GM12878 (cell line): ENCODE results near the gene ANKRD42. TPM values are rescaled to one million over a fixed set of nuclear protein-coding genes. Genes with fewer than 3 reads are reported as not detected.

ENCODE experiments used
- BRCA1 ChIP-seq: IDR thresholded peaks from 2 replicates; pipeline ENCODE4 v1.6.1; 2011; ENCODE audit warnings: low read depth, low read length, improper control_type of control experiment
- CHD1 ChIP-seq: IDR thresholded peaks from 2 replicates; pipeline ENCODE4 v1.6.1; 2012; ENCODE audit warnings: low read depth, low read length, improper control_type of control experiment
- DPF2 ChIP-seq: fragments of 450-650 bp; IDR thresholded peaks from 2 replicates; pipeline ENCODE4 v1.6.1; 2017; ENCODE audit warnings: mild to moderate bottlenecking
- EP300 ChIP-seq, 2 experiments: fragments of 150-350 bp in 1 of 2; IDR thresholded peaks; 2 replicates each; pipeline ENCODE4 v1.6.1; 2011 to 2012; ENCODE audit warnings: low read depth in 2 of 2, low read length in 2 of 2, borderline replicate concordance in 1 of 2, improper control_type of control experiment in 1 of 2, inconsistent platforms in 1 of 2; ENCODE audit not compliant: control insufficient read depth in 1 of 2
- FOS ChIP-seq: IDR thresholded peaks from 3 replicates; pipeline ENCODE4 v1.6.1; 2011; ENCODE audit warnings: borderline replicate concordance; ENCODE audit not compliant: insufficient read length; ENCODE audit errors: extremely low read depth
- IRF4 ChIP-seq: IDR thresholded peaks from 2 replicates; pipeline ENCODE4 v1.6.1; 2011; ENCODE audit warnings: low read depth, low read length
- MYB ChIP-seq: fragments of 150-350 bp; IDR thresholded peaks from 2 replicates; pipeline ENCODE4 v1.6.1; 2014; ENCODE audit warnings: mild to moderate bottlenecking, low read depth, low read length, borderline replicate concordance
- NBN ChIP-seq: fragments of 450-650 bp; IDR thresholded peaks from 2 replicates; pipeline ENCODE4 v1.6.1; 2016
- PAX8 ChIP-seq: fragments of 450-650 bp; IDR thresholded peaks from 2 replicates; pipeline ENCODE4 v1.6.1; 2017; ENCODE audit warnings: mild to moderate bottlenecking, moderate library complexity
- SIX5 ChIP-seq: IDR thresholded peaks from 2 replicates; pipeline ENCODE4 v1.6.1; 2011; ENCODE audit warnings: mild to moderate bottlenecking, low read depth, low read length, moderate library complexity; ENCODE audit not compliant: severe bottlenecking
- SREBF1 ChIP-seq: IDR thresholded peaks from 2 replicates; pipeline ENCODE4 v1.6.1; 2012; ENCODE audit warnings: mild to moderate bottlenecking, low read length
- STAT1 ChIP-seq: fragments of 450-650 bp; conservative IDR thresholded peaks from 2 replicates; pipeline ENCODE4 v1.6.1; 2014; ENCODE audit warnings: antibody characterized with exemption, mild to moderate bottlenecking
- SUPT20H ChIP-seq: IDR thresholded peaks from 2 replicates; pipeline ENCODE4 v1.6.1; 2011; ENCODE audit warnings: low read depth, mild to moderate bottlenecking, low read length, moderate library complexity, borderline replicate concordance; ENCODE audit not compliant: control insufficient read depth
- TARDBP ChIP-seq: IDR thresholded peaks from 2 replicates; pipeline ENCODE4 v1.6.1; 2016; ENCODE audit warnings: borderline replicate concordance
- TCF3 ChIP-seq: IDR thresholded peaks from 2 replicates; pipeline ENCODE4 v1.6.1; 2012; ENCODE audit warnings: low read depth, mild to moderate bottlenecking, low read length, borderline replicate concordance; ENCODE audit not compliant: insufficient read depth
- polyA plus RNA-seq, 11 experiments: library from polyadenylated mRNA; depleted of rRNA in 4 of 11; unstranded in 6 of 11; stranded (reverse) in 5 of 11; fragments of >200 nt; fragmentation: Nextera tagmentation in 4 of 11; fragmentation: Illumina TruSeq in 1 of 11; extraction: Ambion mirVana in 4 of 11; extraction: Trizol in 1 of 11; gene quantifications; 1 replicate in 1 of 11; 2 replicates in 10 of 11; pipeline versions ENCODE4 v1.2.1 to v1.2.3, GENCODE V29; 2011 to 2016; ENCODE audit warnings: inconsistent platforms in 2 of 11, missing spikeins in 2 of 11, low read depth in 1 of 11
- total RNA-seq, 4 experiments: library from RNA; depleted of rRNA in 3 of 4; stranded (reverse); fragments of >200 nt in 3 of 4; fragmentation: Illumina TruSeq in 1 of 4; extraction: Trizol in 1 of 4; gene quantifications; 2 replicates each; pipeline versions ENCODE4 v1.2.1 to v1.2.3, GENCODE V29; 2013 to 2021
- TF ChIP-seq, protein P1 (sequence below): fragments of 450-650 bp; IDR thresholded peaks from 2 replicates; pipeline ENCODE4 v1.6.1; 2016; ENCODE audit warnings: mild to moderate bottlenecking
- TF ChIP-seq, protein P2 (sequence below): fragments of 450-650 bp; IDR thresholded peaks from 2 replicates; pipeline ENCODE4 v1.6.1; 2017; ENCODE audit warnings: borderline replicate concordance
- TF ChIP-seq, protein P3 (sequence below): fragments of 450-650 bp; IDR thresholded peaks from 2 replicates; pipeline ENCODE4 v1.6.1; 2018; ENCODE audit warnings: mild to moderate bottlenecking, low read depth, moderate library complexity; ENCODE audit not compliant: partially characterized antibody
- TF ChIP-seq, protein P4 (sequence below): IDR thresholded peaks from 2 replicates; pipeline ENCODE4 v1.6.1; 2012; ENCODE audit warnings: low read depth, low read length, improper control_type of control experiment

ANKRD42 gene
- total and polyA plus RNA-seq, 10 of the 15 experiments (the other 5 are each of a cell fraction or from before 2014, with no cell fraction given): 0.68 to 3.2 (median 2.0) TPM

DNA sequence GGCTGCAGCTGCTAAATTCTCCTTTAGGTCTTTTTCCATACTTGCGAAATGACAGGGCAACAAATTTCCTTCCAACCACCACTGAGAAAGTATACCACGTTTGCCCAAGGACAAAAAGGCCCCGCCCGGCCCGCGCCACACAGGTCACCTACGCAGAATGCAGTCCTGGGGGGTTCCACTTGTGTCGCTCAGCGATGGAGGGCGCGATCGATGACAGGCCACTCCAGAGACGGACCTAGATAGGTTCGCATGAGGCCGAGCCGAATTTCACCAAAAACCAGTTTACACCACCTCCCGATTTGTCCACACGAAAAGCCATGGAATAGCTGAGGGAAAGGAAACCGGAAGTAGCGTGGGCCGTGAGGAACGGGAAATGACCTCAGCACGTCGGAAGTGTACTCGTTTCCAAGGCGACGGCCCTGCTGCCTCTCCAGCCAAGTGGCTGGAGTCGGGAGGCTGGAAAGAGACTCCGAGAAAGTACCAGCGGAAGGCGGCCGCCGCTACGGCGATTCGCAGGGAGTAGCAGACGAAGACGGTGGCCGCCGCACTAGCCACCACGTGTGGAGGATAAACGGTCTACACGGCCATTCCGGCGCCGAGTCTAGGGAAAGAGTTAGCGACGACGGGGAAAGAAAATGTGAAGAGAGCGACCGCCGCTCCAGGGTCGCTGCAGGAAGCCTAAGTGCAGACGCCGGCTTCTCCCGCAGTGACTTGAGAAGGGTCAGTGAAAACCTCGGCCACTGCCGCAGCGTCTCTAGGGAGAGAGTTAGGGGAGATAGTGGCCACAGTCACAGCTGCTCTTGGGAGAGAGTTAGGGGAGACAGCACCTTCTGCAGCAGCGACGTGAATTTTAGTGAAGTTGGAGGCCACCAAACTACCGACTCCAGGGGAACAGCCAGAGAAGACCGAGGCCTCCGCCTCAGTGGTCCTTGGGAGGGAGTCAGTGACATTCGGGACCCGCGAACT lies at the start of gene ANKRD42 (continued):
- TF ChIP-seq CHD1 (0 out of 2 replicates have a peak, but pooled peaks have one; percentile 40), PAX8 (no peak), SUPT20H (no peak), STAT1 (no peak), IRF4 (0 out of 2 replicates have a peak, but pooled peaks have one; percentile 15), SREBF1 (no peak), BRCA1 (no peak), TARDBP (no peak), MYB (no peak), DPF2 (no peak), EP300 (IDR thresholded peaks at IDR 0.05; ENCODE audit: borderline replicate concordance in 1 of 2, control insufficient read depth in 1 of 2, low read depth in 2 of 2, low read length in 2 of 2) (no peak), FOS (no peak), SIX5 (no peak), TCF3 (no peak), NBN (peak; percentile 63; the same call in 1 of the 2 replicates)
- TF ChIP-seq, protein P1, sequence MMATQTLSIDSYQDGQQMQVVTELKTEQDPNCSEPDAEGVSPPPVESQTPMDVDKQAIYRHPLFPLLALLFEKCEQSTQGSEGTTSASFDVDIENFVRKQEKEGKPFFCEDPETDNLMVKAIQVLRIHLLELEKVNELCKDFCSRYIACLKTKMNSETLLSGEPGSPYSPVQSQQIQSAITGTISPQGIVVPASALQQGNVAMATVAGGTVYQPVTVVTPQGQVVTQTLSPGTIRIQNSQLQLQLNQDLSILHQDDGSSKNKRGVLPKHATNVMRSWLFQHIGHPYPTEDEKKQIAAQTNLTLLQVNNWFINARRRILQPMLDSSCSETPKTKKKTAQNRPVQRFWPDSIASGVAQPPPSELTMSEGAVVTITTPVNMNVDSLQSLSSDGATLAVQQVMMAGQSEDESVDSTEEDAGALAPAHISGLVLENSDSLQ: peak; percentile 64
- TF ChIP-seq, protein P2, sequence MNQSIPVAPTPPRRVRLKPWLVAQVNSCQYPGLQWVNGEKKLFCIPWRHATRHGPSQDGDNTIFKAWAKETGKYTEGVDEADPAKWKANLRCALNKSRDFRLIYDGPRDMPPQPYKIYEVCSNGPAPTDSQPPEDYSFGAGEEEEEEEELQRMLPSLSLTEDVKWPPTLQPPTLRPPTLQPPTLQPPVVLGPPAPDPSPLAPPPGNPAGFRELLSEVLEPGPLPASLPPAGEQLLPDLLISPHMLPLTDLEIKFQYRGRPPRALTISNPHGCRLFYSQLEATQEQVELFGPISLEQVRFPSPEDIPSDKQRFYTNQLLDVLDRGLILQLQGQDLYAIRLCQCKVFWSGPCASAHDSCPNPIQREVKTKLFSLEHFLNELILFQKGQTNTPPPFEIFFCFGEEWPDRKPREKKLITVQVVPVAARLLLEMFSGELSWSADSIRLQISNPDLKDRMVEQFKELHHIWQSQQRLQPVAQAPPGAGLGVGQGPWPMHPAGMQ: no peak
- TF ChIP-seq, protein P3, sequence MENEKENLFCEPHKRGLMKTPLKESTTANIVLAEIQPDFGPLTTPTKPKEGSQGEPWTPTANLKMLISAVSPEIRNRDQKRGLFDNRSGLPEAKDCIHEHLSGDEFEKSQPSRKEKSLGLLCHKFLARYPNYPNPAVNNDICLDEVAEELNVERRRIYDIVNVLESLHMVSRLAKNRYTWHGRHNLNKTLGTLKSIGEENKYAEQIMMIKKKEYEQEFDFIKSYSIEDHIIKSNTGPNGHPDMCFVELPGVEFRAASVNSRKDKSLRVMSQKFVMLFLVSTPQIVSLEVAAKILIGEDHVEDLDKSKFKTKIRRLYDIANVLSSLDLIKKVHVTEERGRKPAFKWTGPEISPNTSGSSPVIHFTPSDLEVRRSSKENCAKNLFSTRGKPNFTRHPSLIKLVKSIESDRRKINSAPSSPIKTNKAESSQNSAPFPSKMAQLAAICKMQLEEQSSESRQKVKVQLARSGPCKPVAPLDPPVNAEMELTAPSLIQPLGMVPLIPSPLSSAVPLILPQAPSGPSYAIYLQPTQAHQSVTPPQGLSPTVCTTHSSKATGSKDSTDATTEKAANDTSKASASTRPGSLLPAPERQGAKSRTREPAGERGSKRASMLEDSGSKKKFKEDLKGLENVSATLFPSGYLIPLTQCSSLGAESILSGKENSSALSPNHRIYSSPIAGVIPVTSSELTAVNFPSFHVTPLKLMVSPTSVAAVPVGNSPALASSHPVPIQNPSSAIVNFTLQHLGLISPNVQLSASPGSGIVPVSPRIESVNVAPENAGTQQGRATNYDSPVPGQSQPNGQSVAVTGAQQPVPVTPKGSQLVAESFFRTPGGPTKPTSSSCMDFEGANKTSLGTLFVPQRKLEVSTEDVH: peak; percentile 81
- TF ChIP-seq, protein P4, sequence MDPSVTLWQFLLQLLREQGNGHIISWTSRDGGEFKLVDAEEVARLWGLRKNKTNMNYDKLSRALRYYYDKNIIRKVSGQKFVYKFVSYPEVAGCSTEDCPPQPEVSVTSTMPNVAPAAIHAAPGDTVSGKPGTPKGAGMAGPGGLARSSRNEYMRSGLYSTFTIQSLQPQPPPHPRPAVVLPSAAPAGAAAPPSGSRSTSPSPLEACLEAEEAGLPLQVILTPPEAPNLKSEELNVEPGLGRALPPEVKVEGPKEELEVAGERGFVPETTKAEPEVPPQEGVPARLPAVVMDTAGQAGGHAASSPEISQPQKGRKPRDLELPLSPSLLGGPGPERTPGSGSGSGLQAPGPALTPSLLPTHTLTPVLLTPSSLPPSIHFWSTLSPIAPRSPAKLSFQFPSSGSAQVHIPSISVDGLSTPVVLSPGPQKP: peak; percentile 88
